Psoas muscle (tissue), 8 donors: Measurements from ENCODE around the gene NUP133. TPM values are rescaled to one million over a fixed set of nuclear protein-coding genes. Genes with fewer than 3 reads are reported as not detected.
A peak's percentile ranks its signal among the peaks of the same experiment; 100 is the strongest.

Source experiments
- ATAC-seq, 4 donors: fragments of 200-7000 bp; cut with Tn5 transposase; one replicate each; pipeline ENCODE4 v1.9.1; 2020; ENCODE audit warnings: moderate library complexity in 3 of 4, mild to moderate bottlenecking in 2 of 4
- DNase-seq, 2 donors: peaks; one replicate each; pipeline ENCODE4 v3.0.0-alpha.2; 2020
- H3K27ac ChIP-seq: fragments of 200-600 bp; one replicate; pipeline ENCODE4 v1.8.0; 2022
- H3K27me3 ChIP-seq, 3 donors: fragments of 200-600 bp in 1 of 3; one replicate each; pipeline versions ENCODE4 v1.6.1 to v1.8.0; 2013 to 2022; ENCODE audit warnings: low read length in 2 of 3, mild to moderate bottlenecking in 2 of 3, moderate library complexity in 1 of 3; ENCODE audit not compliant: insufficient read depth in 3 of 3
- H3K36me3 ChIP-seq, 2 donors: fragments of 200-600 bp in 1 of 2; one replicate each; pipeline versions ENCODE4 v1.6.1 to v1.8.0; 2013 to 2022; ENCODE audit warnings: low read depth in 1 of 2, mild to moderate bottlenecking in 1 of 2, moderate library complexity in 1 of 2; ENCODE audit not compliant: insufficient read depth in 1 of 2
- H3K4me1 ChIP-seq: fragments of 200-600 bp; one replicate; pipeline ENCODE4 v1.8.0; 2022
- H3K4me3 ChIP-seq: fragments of 200-600 bp; one replicate; pipeline ENCODE4 v1.8.0; 2022; ENCODE audit warnings: mild to moderate bottlenecking
- H3K9me3 ChIP-seq: fragments of 200-600 bp; one replicate; pipeline ENCODE4 v1.8.0; 2022
- CTCF ChIP-seq: fragments of 200-600 bp; IDR thresholded peaks from one replicate; pipeline ENCODE4 v1.8.0; 2022; ENCODE audit warnings: antibody characterized with exemption
- WGBS, 3 donors: extraction: QIAGEN DNeasy Blood & Tissue Kit; methylation state at CpG; one replicate each; pipeline versions ENCODE4 v1.1.6 to v1.1.7; 2013; 5-methylcytosine and 5-hydroxymethylcytosine counted together
- intact Hi-C, 2 donors: fragments of 100-400 bp; cut with DNase I; formaldehyde crosslinking; loops; one replicate each; pipeline versions ENCODE4 v1.11.0 to v1.14.2; 2022
- polyA plus RNA-seq, 3 donors: library from polyadenylated mRNA; stranded (reverse); fragments of 200-250 nt; gene quantifications; one replicate each; pipeline ENCODE4 v1.2.3, GENCODE V29; 2013
- total RNA-seq, 4 donors: library from RNA; stranded (reverse); fragmentation: NEBNext Ultra II Directional in 2 of 4; extraction: Animal tissue kit (Norgen Biotek cat#: 25700) in 2 of 4; gene quantifications; one replicate each; pipeline versions ENCODE4 v1.2.1 to v1.2.4, GENCODE V29; 2021 to 2023
- donor health status: healthy with polysubstance abuse.
- donor health status: DM: no; HTN: no; CAD: no; lungs with moderate emphysema.
- donor health status: Bipolar disorder and iron deficiency.
- donor health status: healthy.
- donor health status: DM: yes; HTN: yes; CAD: no.
- donor health status: DM: no; HTN: no; CAD: no.
- donor health status: DM: no; HTN: no; CAD: no.
- donor health status: DM: yes; HTN: yes; CAD: no.

The NUP133 gene
- total and polyA plus RNA-seq, 7 donors: 9.3 to 29.3 (median 24.1) TPM

GRCh38 chr1:229452956-229453801 lies 55.0 kb downstream of the NUP133 start:
- peak in 3 of 4 donors; percentile 70 to 89 (median 85) for ATAC-seq
- Histone ChIP-seq H3K27me3 (no peaks in the 10 kb centered on the region), H3K9me3 (no peaks in the 10 kb centered on the region), H3K36me3 (peaks cover 3 to 92% of the 10 kb centered on the region in 2 donors), H3K4me1 (no peaks in the 10 kb centered on the region), H3K27ac (no peak overlapping the region), H3K4me3 (no peak overlapping the region)
- peak; percentile 60 for TF ChIP-seq CTCF
- intact Hi-C loops: loop anchor here (5.0 to 10.0 kb wide), 2 partner anchors 81 to 108 kb away; partner anchors contain the start of gene CCSAP (in 1 of the 2)
- DNase-seq: no peak
- 77 to 81% (median 77%) methylated on average over 5 of the region's 5 CpGs for WGBS, 3 donors

GRCh38 chr1:229448845-229449244 lies 59.3 kb downstream of the NUP133 start:
- Histone ChIP-seq H3K27ac (no peak overlapping the region), H3K36me3 (peaks cover 0 to 92% of the 10 kb centered on the region in 2 donors), H3K4me1 (no peaks in the 10 kb centered on the region), H3K9me3 (no peaks in the 10 kb centered on the region), H3K4me3 (no peak overlapping the region), H3K27me3 (no peaks in the 10 kb centered on the region)
- intact Hi-C loops: no loop called here
- WGBS, 3 donors: 80 to 88% (median 86%) methylated on average over 2 of the region's 2 CpGs
- ATAC-seq: no peak
- no peak for DNase-seq
- TF ChIP-seq CTCF: no peak

- TF ChIP-seq CTCF: no peak
- ATAC-seq (no peak), DNase-seq (no peak)
- no peaks in the 10 kb centered on the region for H3K9me3 ChIP-seq
- WGBS, 3 donors: 85 to 91% (median 88%) methylated on average over 7 of the region's 7 CpGs
- no peak overlapping the region for H3K27ac ChIP-seq
- H3K4me3 ChIP-seq: no peak overlapping the region
- intact Hi-C loops: no loop called here
- peaks cover 0 to 90% of the 10 kb centered on the region in 2 donors for H3K36me3 ChIP-seq
- no peaks in the 10 kb centered on the region for H3K27me3 ChIP-seq
- H3K4me1 ChIP-seq: no peaks in the 10 kb centered on the region
Measured at GRCh38 chr1:229448354-229448753, 59.8 kb downstream of the NUP133 start.

- WGBS, 3 donors: 91% methylated on average over 11 of the region's 11 CpGs
- DNase-seq: no peak
- H3K27ac ChIP-seq: no peak overlapping the region
- TF ChIP-seq CTCF: no peak
- H3K9me3 ChIP-seq: no peaks in the 10 kb centered on the region
- no peaks in the 10 kb centered on the region for H3K4me1 ChIP-seq
- no peak for ATAC-seq
- peaks cover 0 to 94% of the 10 kb centered on the region in 2 donors for H3K36me3 ChIP-seq
- H3K27me3 ChIP-seq: no peaks in the 10 kb centered on the region
- no peak overlapping the region for H3K4me3 ChIP-seq
- intact Hi-C loops: no loop called here
Measured at GRCh38 chr1:229447809-229448252, 60.3 kb downstream of the NUP133 start.
